GM10266 (cell line): ENCODE data around the gene OR51F2.
"Not testable (repeated sequence)": the region's sequence is repeated elsewhere in the genome, so short reads cannot be mapped to it uniquely, and the experiment has no call there.

Experiments used
- DNase-seq: peaks from one replicate; pipeline ENCODE4 v3.0.0; 2012; ENCODE audit errors: extremely low spot score
- TF ChIP-seq, protein P1 (sequence below): IDR thresholded peaks from 2 replicates; pipeline ENCODE4 v1.5.1; 2012; ENCODE audit warnings: mild to moderate bottlenecking, low read depth; ENCODE audit not compliant: control insufficient read depth, insufficient read depth; ENCODE audit errors: missing control alignments

The OR51F2 gene

GRCh38 chr11:4851033-4851432 is 29.9 kb downstream of the OR51F2 start:
- DNase-seq = no peak
- TF ChIP-seq, protein P1, sequence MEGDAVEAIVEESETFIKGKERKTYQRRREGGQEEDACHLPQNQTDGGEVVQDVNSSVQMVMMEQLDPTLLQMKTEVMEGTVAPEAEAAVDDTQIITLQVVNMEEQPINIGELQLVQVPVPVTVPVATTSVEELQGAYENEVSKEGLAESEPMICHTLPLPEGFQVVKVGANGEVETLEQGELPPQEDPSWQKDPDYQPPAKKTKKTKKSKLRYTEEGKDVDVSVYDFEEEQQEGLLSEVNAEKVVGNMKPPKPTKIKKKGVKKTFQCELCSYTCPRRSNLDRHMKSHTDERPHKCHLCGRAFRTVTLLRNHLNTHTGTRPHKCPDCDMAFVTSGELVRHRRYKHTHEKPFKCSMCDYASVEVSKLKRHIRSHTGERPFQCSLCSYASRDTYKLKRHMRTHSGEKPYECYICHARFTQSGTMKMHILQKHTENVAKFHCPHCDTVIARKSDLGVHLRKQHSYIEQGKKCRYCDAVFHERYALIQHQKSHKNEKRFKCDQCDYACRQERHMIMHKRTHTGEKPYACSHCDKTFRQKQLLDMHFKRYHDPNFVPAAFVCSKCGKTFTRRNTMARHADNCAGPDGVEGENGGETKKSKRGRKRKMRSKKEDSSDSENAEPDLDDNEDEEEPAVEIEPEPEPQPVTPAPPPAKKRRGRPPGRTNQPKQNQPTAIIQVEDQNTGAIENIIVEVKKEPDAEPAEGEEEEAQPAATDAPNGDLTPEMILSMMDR = no peak

DNA sequence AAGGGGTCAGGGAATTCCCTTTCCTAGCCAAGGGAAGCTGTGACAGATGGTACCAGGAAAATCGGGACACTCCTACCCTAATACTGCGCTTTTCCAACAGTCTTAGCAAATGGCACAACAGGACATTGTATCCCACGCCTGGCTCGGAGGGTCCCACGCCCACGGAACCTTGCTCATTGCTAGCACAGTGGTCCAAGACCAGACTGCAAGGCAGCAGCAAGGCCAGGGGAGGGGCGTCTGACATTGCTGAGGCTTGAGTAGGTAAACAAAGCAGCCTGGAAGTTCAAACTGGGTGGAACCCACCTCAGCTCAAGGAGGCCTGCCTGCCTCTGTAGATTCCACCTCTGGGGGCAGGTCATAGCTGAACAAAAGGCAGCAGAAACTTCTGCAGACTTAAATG is 33.2 kb downstream of the OR51F2 start:
- not testable (repeated sequence) for DNase-seq

- TF ChIP-seq, protein P1 = no peak
- DNase-seq = no peak
Observed at GRCh38 chr11:4862447-4863236, 41.5 kb downstream of the OR51F2 start.

GRCh38 chr11:4863876-4864275 is 42.8 kb downstream of the OR51F2 start:
- TF ChIP-seq, protein P1 = no peak
- DNase-seq = no peak

- TF ChIP-seq, protein P1 = no peak
- DNase-seq = no peak
Observed at GRCh38 chr11:4865855-4866254, 44.7 kb downstream of the OR51F2 start.
